Measurements from ENCODE around the gene ABL2.

DNA sequence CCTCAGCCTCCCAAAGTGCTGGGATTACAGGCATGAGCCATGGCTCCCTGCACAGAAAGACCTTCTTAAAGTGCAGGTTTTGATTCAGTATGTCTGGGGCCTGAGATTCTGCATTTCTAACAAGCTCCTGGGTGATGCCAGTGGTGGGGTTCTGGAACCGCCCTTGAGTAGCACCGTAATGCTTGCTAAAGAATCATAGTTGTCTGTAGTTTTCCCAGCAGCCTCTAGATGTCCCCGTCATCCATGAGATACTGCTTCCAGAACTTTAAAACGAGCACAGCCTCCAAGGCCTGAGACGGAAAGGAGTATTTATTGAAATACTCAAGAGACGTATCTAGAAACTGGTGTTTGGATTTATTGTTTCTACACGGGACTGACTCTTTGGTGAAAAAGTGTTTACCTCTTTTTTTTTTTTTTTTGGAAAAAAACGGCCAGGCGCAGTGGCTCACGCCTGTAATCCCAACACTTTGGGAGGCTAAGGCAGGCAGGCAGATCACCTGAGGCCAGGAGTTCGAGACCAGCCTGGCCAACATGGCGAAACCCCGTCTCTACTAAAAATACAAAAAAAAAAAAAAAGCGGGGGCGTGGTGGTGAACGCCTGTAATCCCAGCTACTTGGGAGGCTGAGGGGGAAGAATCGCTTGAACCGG lies 150.2 kb downstream of the ABL2 start:
- TF ChIP-seq, protein P1, sequence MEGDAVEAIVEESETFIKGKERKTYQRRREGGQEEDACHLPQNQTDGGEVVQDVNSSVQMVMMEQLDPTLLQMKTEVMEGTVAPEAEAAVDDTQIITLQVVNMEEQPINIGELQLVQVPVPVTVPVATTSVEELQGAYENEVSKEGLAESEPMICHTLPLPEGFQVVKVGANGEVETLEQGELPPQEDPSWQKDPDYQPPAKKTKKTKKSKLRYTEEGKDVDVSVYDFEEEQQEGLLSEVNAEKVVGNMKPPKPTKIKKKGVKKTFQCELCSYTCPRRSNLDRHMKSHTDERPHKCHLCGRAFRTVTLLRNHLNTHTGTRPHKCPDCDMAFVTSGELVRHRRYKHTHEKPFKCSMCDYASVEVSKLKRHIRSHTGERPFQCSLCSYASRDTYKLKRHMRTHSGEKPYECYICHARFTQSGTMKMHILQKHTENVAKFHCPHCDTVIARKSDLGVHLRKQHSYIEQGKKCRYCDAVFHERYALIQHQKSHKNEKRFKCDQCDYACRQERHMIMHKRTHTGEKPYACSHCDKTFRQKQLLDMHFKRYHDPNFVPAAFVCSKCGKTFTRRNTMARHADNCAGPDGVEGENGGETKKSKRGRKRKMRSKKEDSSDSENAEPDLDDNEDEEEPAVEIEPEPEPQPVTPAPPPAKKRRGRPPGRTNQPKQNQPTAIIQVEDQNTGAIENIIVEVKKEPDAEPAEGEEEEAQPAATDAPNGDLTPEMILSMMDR (IDR thresholded peaks at IDR 0.05), result peak; percentile 39 to 77 (median 67)
- TF ChIP-seq POLR2AphosphoS5 (IDR thresholded peaks at IDR 0.05) (no peak), POLR2A (IDR thresholded peaks at IDR 0.05) (no peak)
